ENCODE data around the gene ERGIC3.

The ERGIC3 gene

GRCh38 chr20:35561671-35562070 is 19.8 kb downstream of the ERGIC3 start:
- peaks cover 17% of the 10 kb centered on the region; the same call in 1 of the 2 replicates for H3K36me3 ChIP-seq (ENCODE audit: insufficient read depth, low read length)
- H4K20me1 ChIP-seq (ENCODE audit: insufficient read depth, low read length) = no peaks in the 10 kb centered on the region
- H3K4me2 ChIP-seq (ENCODE audit: low read length) = peak overlapping the region; percentile 35; the same call in 1 of the 2 replicates
- no peak overlapping the region for H3K4me3 ChIP-seq (ENCODE audit: low read depth, low read length, poor library complexity, severe bottlenecking)
- H3K27ac ChIP-seq (ENCODE audit: low read depth, low read length, poor library complexity, severe bottlenecking) = peak overlapping the region; percentile 10
- TF ChIP-seq EZH2 (IDR thresholded peaks at IDR 0.05; ENCODE audit: borderline replicate concordance, low read length) = no peak
- TF ChIP-seq CTCF (IDR thresholded peaks at IDR 0.05; ENCODE audit: low read length) = no peak
- H3K9me2 ChIP-seq (ENCODE audit: low read depth, low read length) = no peaks in the 10 kb centered on the region
- H3K9me3 ChIP-seq (ENCODE audit: low read length) = no peaks in the 10 kb centered on the region
- H3K79me2 ChIP-seq (ENCODE audit: insufficient read depth, low read length) = no peaks in the 10 kb centered on the region
- no peak overlapping the region for H2AFZ ChIP-seq (ENCODE audit: low read length)
- H3K9ac ChIP-seq (ENCODE audit: low read length) = no peak overlapping the region; the same call in 1 of the 2 replicates
- H3F3A ChIP-seq (ENCODE audit: insufficient read depth, low read length) = no peaks in the 10 kb centered on the region
- peaks cover 15% of the 10 kb centered on the region for H3K4me1 ChIP-seq (ENCODE audit: insufficient read depth, low read length, severe bottlenecking)
- no peaks in the 10 kb centered on the region for H3K27me3 ChIP-seq (ENCODE audit: insufficient read depth, low read length)

- no peaks in the 10 kb centered on the region for H3K79me2 ChIP-seq (ENCODE audit: insufficient read depth, low read length)
- no peak overlapping the region for H3K9ac ChIP-seq (ENCODE audit: low read length)
- H4K20me1 ChIP-seq (ENCODE audit: insufficient read depth, low read length) = no peaks in the 10 kb centered on the region
- H3K36me3 ChIP-seq (ENCODE audit: insufficient read depth, low read length) = peaks cover 9% of the 10 kb centered on the region; the same call in 1 of the 2 replicates
- no peaks in the 10 kb centered on the region for H3K9me2 ChIP-seq (ENCODE audit: low read depth, low read length)
- no peaks in the 10 kb centered on the region for H3F3A ChIP-seq (ENCODE audit: insufficient read depth, low read length)
- H3K4me3 ChIP-seq (ENCODE audit: low read depth, low read length, poor library complexity, severe bottlenecking) = no peak overlapping the region
- H3K9me3 ChIP-seq (ENCODE audit: low read length) = no peaks in the 10 kb centered on the region
- peaks cover 15% of the 10 kb centered on the region for H3K4me1 ChIP-seq (ENCODE audit: insufficient read depth, low read length, severe bottlenecking)
- H2AFZ ChIP-seq (ENCODE audit: low read length) = no peak overlapping the region
- TF ChIP-seq EZH2 (IDR thresholded peaks at IDR 0.05; ENCODE audit: borderline replicate concordance, low read length) (no peak), CTCF (IDR thresholded peaks at IDR 0.05; ENCODE audit: low read length) (no peak)
- H3K27me3 ChIP-seq (ENCODE audit: insufficient read depth, low read length) = no peaks in the 10 kb centered on the region
- no peak overlapping the region for H3K27ac ChIP-seq (ENCODE audit: low read depth, low read length, poor library complexity, severe bottlenecking)
- no peak overlapping the region for H3K4me2 ChIP-seq (ENCODE audit: low read length)
Measured at GRCh38 chr20:35562541-35563110, 20.7 kb downstream of the ERGIC3 start.

- H3K9me3 ChIP-seq (ENCODE audit: low read length) = no peaks in the 10 kb centered on the region
- H3K79me2 ChIP-seq (ENCODE audit: insufficient read depth, low read length) = no peaks in the 10 kb centered on the region
- no peaks in the 10 kb centered on the region for H3K9me2 ChIP-seq (ENCODE audit: low read depth, low read length)
- H3K4me1 ChIP-seq (ENCODE audit: insufficient read depth, low read length, severe bottlenecking) = peaks cover 15% of the 10 kb centered on the region
- H3K4me3 ChIP-seq (ENCODE audit: low read depth, low read length, poor library complexity, severe bottlenecking) = no peak overlapping the region
- H3K36me3 ChIP-seq (ENCODE audit: insufficient read depth, low read length) = peaks cover 3% of the 10 kb centered on the region; the same call in 1 of the 2 replicates
- no peak overlapping the region for H3K4me2 ChIP-seq (ENCODE audit: low read length)
- H2AFZ ChIP-seq (ENCODE audit: low read length) = no peak overlapping the region
- no peak overlapping the region for H3K27ac ChIP-seq (ENCODE audit: low read depth, low read length, poor library complexity, severe bottlenecking)
- H4K20me1 ChIP-seq (ENCODE audit: insufficient read depth, low read length) = no peaks in the 10 kb centered on the region
- H3F3A ChIP-seq (ENCODE audit: insufficient read depth, low read length) = no peaks in the 10 kb centered on the region
- TF ChIP-seq EZH2 (IDR thresholded peaks at IDR 0.05; ENCODE audit: borderline replicate concordance, low read length) = no peak
- no peak for TF ChIP-seq CTCF (IDR thresholded peaks at IDR 0.05; ENCODE audit: low read length)
- H3K27me3 ChIP-seq (ENCODE audit: insufficient read depth, low read length) = no peaks in the 10 kb centered on the region
- no peak overlapping the region for H3K9ac ChIP-seq (ENCODE audit: low read length)
Measured at GRCh38 chr20:35563834-35564233, 22.0 kb downstream of the ERGIC3 start.
